RPMI7951 (cell line): Measurements from ENCODE around the gene BEST1. TPM values are rescaled to one million over a fixed set of nuclear protein-coding genes. Genes with fewer than 3 reads are reported as not detected.
"Not testable (repeated sequence)": the region's sequence is repeated elsewhere in the genome, so short reads cannot be mapped to it uniquely, and the experiment has no call there.

Source experiments
- DNase-seq: peaks from one replicate; pipeline ENCODE4 v3.0.0-alpha.2; 2012; ENCODE audit warnings: low read depth
- total RNA-seq: library from RNA; depleted of rRNA; stranded (reverse); fragments of >200 nt; shearing (Covaris generic); gene quantifications from 2 replicates; pipeline ENCODE4 v1.2.3, GENCODE V29; 2014

BEST1 gene
- total RNA-seq, 1 experiment from 2014 or later = 0.12 TPM

DNA sequence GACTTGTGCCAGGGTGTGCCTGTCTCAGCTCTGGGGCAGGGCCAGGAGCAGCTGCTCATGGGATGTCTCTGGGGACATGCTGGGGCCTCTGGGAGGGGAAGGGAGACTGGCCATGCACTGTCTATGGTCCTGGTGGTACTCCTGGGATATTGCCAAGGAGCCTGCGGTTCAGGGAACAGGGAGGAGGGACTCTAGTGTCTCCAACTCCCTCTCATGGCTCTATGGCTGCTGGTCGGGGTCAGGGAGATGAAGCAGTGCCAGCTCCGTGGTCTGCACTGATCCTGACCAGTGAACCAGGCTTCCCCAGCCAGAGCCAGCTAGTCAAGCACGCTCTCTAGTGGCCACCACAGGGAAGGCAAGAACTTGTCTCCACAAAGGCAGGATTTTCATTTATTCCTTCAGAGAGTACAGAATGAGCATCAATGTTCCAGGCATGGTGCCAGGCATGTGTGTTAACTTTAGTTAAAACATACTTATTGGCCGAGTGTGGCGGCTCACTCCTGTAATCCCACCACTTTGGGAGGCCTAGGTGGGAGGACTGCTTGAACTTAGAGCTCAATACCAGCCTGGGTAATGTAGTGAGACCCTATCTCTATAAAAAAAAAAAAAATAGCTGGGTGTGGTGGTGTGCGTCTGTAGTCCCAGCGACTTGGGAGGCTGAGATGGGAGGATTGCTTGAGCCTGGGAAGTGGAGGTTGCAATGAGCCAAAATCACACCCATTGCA is 2.5 kb upstream of the BEST1 start:
- peak; percentile 81 for DNase-seq

GRCh38 chr11:61948505-61948904 is 1.6 kb upstream of the BEST1 start:
- no peak for DNase-seq

- DNase-seq = peak; percentile 81
Observed at GRCh38 chr11:61949169-61950034, 749 bp upstream of the BEST1 start.

DNA sequence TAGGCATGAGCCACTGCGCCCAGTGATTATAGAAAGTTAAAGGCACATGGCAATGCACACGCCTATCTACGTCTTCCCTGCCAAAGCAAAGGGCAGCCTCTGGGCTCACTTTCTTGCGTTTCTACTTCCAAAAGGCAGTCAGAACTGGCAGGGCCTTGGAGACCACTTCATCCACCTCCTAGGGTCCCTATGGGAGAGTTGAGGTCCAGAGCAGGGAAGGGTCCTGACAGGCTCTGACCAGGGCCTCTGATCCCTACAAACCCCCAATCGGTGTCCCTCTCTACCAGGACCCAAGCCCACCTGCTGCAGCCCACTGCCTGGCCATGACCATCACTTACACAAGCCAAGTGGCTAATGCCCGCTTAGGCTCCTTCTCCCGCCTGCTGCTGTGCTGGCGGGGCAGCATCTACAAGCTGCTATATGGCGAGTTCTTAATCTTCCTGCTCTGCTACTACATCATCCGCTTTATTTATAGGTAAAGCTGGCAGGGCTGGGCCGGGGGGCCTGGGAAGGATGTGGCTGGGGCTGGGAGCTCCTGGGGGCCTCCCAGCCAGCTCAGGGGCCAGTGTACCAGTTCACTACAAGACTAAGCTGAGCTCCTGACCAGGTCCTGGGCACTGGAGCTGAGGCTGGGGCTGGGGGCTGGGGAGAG is 1.5 kb downstream of the BEST1 start:
- no peak for DNase-seq

DNA sequence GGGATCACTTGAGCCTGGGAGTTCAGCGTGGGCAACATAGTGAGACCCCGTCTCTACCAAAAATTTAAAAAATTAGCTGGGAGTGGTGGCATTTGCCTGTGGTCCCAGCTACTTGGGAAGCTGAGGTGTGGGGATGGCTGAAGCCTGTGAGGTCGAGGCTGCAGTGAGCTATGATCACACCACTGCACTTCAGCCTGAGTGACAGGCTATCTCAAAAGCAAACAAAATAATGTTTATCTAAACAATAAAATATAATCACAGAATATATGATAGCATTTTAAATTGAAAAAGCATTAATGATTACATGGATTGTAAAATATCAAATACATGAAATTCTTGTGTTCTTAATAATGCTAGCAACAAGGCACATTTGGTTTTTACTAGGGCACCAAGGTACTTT is 2.7 kb downstream of the BEST1 start:
- DNase-seq = no peak

DNA sequence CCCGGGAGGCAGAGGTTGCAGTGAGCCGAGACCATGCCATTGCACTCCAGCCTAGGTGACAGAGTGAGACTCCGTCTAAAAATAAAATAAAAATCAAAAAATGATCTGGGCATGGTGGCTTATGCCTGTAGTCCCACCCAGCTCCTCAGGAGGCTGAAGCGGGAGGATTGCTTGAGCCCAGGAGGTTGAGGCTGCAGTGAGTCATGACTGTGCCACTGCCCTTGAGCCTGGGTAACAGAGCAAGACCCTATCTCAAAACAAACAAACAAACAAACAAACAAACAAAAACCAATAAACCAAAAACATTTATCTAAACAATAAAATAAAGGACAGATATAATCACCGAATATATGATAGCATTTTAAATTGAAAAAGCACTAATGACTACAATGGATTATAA is 3.5 kb downstream of the BEST1 start:
- DNase-seq = not testable (repeated sequence)

DNA sequence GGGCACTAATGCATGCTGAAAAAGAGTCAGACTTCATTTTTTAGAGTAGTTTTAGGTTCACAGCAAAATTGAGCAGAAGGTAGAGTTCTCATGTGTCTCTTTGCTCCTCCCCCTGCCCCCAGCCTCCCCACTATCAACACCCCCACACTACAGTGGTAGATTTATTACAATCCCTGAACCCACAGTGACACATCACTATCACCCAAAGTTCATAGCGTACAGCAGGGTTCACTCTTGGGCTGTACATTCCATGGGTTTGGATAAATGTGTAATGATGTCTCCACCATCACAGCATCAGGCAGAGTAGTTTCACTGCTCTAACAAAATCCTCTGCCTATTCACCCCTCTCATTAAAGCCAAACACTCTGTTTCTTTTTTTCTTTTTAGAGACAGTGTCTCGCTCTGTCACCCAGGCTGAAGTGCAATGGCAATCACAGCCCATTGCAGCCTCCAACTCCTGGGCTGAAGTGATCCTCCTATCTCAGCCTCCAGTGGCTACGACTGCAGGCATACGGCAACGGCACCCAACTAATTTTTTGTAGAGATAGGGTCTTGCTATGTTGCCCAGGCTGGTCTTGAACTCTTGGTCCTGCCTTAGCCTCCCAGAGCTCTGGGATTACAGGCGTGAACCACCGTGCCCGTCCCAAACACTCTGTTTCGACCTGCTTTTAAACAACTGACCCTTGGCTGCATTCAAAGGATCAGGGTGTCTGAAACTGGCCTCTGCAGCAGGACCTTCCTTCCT is 4.1 kb downstream of the BEST1 start:
- peak; percentile 38 for DNase-seq

- DNase-seq = peak; percentile 39
Observed at GRCh38 chr11:61954851-61955421, 4.8 kb downstream of the BEST1 start.

GRCh38 chr11:61955422-61956135 is 5.4 kb downstream of the BEST1 start:
- DNase-seq = no peak

- DNase-seq = no peak
Observed at GRCh38 chr11:61956191-61957020, 6.3 kb downstream of the BEST1 start.

DNA sequence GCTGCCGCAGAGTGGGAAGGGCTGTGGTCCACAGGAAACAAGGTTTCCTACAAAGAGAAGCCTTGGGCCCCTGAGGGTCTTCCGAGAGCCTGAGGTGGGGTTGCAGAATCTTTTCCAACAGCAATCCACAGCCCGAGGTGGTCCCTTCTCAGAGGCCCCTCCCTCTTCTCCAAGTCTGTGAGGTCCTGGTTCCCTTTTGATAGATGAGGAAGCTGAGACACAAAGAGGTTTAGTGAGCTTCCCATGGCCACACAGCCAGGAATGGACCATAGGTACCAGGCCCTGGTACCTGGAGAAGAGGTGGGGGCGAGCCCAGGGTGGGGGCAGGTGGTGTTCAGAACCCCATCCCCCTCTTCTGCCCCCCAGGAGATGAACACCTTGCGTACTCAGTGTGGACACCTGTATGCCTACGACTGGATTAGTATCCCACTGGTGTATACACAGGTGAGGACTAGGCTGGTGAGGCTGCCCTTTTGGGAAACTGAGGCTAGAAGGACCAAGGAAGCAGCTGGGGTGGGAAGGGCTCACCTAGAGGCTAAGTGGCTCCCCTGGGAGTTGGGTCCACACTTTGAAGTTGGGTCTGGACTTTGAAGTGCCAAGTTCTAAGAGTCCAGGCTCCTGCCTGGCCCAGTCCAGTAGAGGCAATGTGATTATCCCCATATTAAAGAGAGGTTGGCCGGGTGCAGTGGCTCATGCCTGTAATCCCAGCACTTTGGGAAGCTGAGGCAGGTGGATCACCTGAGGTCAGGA is 7.0 kb downstream of the BEST1 start:
- no peak for DNase-seq

- DNase-seq = no peak
Observed at GRCh38 chr11:61958590-61958989, 8.4 kb downstream of the BEST1 start.

GRCh38 chr11:61959114-61959513 is 9.0 kb downstream of the BEST1 start:
- no peak for DNase-seq

- no peak for DNase-seq
Observed at GRCh38 chr11:61959678-61960077, 9.5 kb downstream of the BEST1 start.

DNA sequence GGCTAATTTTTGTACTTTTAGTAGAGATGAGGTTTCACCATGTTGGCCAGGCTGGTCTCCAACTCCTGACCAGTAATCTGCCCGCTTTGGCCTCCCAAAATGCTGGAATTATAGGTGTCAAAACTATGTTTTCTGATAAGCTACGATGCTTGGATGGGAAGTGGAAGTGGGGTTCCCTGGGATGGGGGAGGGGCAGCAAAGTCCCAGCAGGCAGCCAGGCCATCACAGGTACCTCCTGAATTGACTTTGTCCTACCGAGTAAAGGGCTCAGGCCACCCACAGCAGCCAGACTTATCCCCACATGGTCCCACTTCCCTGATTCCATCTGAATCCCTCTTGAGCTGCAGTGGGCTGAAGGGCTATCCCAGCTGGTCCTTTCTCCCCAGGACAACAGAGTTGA is 10.4 kb downstream of the BEST1 start:
- no peak for DNase-seq

DNA sequence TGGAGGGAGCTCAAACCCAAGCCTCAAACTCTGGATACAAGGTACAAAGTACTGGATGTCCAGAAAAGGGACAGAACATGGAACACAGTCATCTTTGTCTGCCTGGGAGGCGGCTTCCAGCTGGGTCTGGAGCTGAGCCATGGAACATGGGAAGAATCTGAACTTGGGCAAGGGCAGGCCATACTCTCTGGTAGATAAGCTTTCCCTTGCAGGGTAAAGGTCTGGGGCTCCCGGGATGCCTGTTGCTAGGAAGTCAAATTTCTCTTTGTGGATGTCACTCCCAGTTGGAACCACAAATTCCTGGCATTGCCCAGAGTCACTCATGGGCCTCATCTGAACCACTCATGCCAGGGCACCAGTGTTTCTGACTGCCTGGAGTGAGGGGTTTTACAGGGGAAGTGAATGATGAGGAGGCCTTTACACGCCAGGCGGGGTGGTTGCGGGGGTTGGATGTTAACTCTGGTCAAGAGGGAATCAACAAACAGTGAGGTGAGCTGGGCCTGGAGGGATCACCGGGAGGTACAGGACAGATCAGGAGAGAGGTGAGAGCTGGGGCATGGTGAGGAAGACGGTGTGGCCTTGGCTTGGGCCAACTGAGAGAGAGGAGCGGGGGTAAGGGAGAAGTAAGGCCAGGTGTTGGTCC is 11.5 kb downstream of the BEST1 start:
- peak; percentile 83 for DNase-seq

- peak; percentile 38 for DNase-seq
Observed at GRCh38 chr11:61962213-61963015, 12.3 kb downstream of the BEST1 start.

- DNase-seq = no peak
Observed at GRCh38 chr11:61963016-61963281, 12.8 kb downstream of the BEST1 start.
